CD4-positive, alpha-beta T cell treated with Interleukin-15 for 1 hour (primary cell): Measurements from ENCODE around the gene SSH2.

Source experiments
- DNase-seq: peaks from one replicate; pipeline ENCODE4 v3.0.0-alpha.2; 2020

SSH2 gene

DNA sequence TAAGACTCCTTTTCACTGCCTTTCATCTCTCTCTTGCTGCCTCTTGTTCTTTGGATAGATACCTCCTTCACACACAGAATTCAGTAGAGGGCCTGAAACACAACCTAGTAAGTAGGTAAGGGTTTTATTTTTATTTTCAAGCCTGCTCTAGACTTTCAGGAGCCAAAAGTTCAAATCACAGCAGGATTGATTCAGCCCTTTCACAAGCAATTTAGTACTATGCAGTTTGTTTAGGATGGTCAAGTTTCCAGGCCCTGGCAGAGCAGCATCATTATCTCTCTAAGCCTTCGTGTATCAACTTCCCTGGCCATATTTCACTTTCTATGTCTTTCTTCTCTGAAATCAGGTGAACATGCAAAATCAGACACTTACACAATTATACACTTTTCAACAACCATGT, 158.5 kb downstream of the SSH2 start:
- no peak for DNase-seq

- DNase-seq: no peak
Observed at GRCh38 chr17:29769225-29769624, 160.8 kb downstream of the SSH2 start.

DNA sequence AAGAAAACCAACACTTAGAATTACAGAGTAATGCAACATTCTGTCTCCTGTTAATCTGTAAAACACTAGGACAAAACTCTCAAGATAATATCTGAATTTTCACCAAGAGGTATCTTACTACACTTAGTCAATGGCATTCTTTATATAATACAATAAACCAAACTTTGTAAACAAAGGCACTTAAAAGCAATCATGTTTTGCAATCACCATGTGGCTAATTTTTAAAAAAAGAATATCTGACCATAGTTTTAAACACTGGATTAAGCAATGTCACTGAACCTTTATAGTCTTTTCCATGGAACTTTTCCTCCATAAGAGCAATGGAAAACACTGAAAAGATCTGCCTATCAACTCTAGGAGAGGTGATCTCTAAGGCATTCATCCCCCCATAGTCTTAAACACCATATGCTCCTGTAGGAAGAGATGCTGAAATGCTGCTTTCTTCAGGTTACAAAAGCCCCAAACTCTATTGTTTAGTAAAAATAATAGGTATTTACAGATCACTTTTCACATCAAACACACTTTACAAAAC, 163.2 kb downstream of the SSH2 start:
- DNase-seq: no peak

DNA sequence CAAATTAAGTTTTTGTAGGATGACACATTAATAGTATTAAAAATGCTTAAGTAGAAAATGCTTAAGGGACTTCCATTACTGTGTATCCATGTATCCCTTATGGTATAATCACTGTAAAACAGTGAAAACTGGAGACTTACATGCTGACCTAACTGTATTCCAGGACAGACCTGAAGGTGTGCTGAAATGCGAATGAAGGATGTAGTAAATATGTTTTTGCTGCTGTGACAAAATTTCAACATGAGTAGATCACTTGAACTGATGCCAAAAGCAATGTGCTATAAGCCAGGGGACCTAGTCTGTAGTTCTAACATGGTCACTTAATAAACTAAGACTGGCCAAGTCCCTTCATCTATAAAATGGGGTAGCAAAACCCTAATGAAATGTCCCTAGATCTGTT, 165.3 kb downstream of the SSH2 start:
- DNase-seq: no peak

GRCh38 chr17:29764217-29764616, 165.8 kb downstream of the SSH2 start:
- no peak for DNase-seq

DNA sequence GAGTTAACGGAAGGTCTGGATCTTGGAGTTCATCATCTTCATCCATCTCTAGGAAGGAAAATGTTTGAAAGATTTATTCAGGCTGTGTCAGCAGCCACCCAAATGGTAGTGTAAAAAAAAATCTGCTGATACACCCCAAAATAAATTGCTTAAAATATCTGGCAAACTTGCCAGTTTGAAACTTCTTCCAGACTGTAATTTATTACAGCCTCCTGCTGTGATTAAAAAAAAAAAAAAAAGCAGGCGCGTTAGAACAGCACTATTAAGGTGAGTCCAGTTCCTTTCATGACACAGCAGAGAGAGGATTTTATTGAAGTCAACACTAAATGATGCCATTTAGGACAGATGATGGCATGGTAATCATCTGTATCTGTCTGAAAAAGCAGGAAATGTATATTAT, 166.8 kb downstream of the SSH2 start:
- no peak for DNase-seq

DNA sequence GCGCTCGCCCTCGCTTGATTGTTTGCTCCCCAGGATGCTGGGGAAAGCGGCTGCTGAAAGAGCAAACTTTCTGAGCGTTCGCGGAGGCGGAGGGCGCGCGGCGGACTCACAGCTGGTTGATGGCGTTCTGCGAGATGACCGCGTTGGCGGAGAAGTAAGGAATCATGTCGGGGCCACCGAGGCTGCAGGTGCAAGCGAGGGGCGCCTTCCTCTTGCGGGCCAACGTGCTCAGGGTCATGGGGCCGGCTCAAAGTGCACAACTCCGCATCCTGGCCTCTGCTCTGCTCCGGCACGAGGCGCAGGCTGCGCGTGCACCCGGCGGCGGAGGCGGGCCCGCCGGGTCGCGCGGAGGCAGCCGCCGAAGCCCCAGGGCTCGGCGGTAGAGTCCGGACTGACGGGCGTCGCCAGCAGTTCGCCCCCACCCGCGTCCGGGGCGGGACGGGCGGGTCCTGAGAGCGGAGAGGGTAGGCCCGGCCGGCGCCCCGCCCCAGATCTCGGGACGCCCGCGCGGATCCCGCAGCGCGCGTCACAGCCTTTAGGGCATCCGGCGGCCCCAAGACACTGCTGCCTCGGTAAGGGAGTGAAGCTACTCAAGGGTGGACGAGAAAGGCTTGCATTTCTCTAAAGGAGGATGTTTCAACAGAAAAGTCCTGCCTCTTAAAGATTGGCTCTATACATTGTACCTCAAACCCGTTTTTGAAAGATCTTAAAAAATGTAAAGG, 168.8 kb downstream of the SSH2 start:
- peak; percentile 94 for DNase-seq

GRCh38 chr17:29760279-29761039, 169.6 kb downstream of the SSH2 start:
- DNase-seq: peak; percentile 69

DNA sequence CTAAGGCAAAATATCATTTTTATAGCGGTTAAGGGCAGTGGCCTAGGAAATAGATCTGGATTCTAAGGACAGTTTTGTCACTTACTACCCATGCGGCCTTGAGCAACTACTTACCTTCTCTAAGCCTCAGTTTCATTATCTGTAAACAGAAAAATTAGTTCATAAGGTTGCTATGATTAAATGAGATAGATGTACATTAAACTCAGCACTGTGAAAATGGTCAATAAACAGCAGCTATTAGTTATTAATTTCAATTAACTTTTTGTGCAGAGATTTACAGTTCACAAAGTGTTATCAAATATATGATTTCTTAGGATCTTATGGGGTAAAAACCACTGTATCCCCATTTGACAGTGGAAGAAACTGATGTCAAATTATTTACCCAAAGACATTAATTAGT, 171.8 kb downstream of the SSH2 start:
- DNase-seq: no peak

- peak; percentile 23 for DNase-seq
Observed at GRCh38 chr17:29757788-29758187, 172.2 kb downstream of the SSH2 start.

GRCh38 chr17:29753845-29754439, 176.1 kb downstream of the SSH2 start:
- DNase-seq: no peak

DNA sequence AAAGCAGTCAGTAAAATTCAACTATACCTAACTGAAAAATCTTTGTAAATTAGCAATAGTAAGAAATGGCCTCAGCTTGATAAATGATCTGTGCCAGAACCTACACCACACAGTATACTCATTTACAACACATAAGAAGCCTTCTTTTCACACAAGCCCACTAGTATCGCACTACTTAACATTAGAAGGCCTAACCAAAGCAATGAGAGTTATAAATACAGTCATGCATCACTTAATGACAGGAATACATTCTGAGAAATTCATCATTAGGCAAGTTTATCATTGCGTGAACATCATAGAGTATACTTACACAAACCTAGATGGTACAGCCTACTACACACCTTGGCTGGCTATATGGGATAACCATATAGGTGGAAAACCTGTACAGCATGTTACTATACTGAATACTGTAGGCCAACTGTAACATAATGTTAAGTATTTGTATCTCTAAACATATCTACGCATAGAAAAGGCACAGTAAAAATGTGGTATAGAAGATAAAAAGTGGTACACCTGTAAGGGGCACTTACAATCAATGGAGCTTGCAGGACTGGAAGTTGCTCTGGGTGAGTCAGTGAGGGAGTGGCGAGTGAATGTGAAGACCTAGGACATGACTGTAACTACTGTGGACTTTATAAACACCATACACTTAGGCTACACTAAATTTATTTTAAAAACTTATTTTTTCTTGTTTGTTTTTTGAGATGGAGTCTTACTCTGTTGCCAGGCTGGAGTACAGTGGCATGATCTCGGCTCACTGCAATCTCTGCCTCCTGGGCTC, 180.8 kb downstream of the SSH2 start:
- no peak for DNase-seq

DNA sequence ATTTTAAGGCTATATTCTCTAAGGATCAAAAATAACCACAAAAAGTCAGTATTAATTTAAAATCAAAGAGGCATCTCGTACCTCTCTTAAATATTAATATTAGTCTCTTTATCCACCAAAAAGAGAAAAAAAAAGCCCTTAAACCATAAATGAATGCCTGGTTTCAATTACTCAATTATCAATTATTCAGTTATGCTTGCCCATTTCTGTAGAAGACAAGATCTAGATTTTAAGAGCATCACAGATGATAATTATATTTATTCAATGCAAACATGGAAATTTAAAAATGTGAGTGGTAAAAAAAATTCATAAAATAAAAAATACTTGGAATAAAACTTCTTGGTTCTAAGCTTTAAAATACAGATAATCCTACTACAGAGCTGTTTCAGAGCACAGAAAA, 181.6 kb downstream of the SSH2 start:
- DNase-seq: no peak

DNA sequence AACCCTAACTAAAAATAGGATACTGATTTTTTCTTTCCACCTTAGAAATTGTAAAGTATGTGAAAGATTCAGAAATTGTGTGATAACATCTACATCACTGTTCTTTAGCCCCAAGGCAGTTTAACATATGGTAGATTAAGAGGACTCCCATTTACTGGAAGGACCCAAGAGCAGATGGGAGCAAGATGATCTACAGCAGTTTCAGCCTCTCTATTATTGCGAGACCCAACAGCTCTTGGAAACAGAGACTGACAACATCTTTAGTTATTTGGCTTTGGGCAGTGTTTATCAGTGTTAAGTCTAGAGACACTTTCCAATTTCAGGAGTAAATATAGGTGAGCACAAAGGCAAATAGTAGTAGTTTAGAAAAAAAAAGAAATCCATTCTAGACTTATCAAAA, 182.4 kb downstream of the SSH2 start:
- DNase-seq: no peak

- no peak for DNase-seq
Observed at GRCh38 chr17:29746669-29747068, 183.4 kb downstream of the SSH2 start.

DNA sequence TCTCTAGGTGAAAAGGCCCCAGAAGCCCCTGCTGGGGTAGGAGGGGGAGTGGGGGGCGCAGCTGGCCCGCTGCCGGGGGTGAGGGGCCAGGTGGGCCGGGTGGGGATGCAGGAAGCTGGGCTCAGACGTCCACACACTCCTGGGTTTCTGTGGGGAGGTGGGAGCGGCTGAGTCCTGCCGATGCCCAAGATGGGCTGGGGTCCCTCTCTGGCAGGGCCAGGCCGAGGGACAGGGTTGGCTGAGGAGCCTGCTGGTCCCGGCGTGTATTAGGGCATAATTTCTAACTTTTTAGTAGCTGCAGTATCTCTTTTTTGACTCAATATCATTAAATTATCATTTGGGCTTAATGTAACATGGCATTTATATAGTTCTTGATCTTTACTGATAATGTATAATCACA, 185.9 kb downstream of the SSH2 start:
- no peak for DNase-seq

DNA sequence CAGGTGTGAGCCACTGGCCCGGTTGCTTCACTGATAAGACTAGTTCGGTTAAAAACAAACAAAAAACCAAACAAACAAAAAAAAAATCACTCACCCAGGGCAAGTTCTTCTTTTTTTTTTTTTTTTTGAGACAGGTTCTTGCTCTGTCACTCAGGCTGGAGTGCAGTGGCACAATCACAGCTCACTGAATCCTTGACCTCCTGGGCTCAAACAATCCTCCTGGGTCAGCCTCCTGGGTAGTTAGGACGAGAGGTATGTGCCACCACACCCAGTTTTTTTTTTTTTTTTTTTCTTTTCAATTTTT, 187.9 kb downstream of the SSH2 start:
- DNase-seq: no peak

DNA sequence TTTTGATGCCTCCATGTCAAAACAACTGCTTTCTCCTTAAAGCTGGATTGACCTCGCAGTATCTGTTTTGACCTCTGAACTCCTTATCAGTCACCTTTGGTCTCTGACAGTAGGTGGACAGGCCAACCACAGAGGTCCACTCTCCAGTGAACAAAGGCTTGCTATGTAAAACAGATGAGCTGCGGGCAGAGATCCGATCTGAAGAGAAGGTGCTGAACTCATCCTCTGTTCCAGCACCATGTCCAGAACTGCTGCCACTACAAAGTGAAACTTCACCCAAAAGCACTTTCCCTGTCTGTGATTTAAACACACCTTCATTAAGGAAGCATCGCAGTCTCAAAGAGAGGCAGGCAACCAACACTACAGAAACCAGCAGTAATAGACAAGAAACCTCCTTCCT, 190.0 kb downstream of the SSH2 start:
- DNase-seq: no peak

DNA sequence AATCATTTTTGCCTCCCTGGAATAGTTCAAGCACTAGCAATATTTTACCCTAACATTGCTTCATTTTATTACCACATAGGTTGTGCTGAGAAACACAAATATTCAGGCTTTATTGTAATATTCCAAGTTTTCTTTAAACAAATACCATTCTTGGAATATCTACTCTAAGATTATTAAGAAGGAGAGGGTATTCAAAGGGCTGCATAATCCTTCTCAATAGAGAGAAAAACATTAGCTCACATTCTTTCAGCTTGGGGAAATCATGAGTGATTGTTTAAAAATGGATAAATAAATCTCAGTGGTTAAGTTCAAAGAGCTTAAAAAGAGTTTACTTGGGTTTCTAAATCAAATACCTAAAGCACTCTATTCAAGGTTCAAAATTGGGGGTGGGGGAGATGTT, 195.4 kb downstream of the SSH2 start:
- no peak for DNase-seq

DNA sequence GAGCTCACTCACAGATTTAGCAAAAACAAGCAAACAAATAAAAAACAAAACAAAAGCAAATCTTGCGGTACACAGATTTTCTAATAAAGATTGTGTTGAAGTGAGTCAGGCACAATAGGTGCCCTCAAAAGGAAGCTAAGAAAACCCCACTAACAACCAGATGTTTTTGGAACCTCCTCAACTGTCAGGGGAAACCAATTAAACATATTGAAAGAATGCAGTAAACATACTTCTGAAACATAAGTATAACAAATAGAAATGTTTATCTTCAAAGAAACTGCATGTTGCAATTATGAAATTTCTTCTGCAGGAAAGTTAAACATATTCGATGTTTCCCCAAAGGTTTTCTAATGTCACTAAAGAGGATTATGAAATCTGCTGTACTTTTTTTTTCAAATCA, 196.9 kb downstream of the SSH2 start:
- no peak for DNase-seq

DNA sequence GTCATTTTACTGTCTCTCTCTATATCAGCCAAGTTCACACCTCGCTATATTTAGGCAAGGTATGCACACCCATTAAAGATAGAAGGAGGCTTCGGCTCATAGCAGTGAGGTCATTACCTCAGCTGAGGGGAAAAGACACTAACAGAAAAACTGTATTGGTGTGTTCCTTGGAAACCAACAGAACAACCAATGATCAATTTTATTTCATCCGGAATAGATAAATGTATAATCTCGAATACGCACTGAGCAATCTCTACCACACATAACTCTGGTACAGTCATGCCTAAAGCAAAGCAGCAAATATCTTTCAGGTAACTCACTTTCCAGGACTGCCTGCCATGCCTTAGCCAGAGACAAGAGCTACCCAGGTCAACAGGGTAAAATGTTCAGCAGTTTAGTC, 197.4 kb downstream of the SSH2 start:
- no peak for DNase-seq

DNA sequence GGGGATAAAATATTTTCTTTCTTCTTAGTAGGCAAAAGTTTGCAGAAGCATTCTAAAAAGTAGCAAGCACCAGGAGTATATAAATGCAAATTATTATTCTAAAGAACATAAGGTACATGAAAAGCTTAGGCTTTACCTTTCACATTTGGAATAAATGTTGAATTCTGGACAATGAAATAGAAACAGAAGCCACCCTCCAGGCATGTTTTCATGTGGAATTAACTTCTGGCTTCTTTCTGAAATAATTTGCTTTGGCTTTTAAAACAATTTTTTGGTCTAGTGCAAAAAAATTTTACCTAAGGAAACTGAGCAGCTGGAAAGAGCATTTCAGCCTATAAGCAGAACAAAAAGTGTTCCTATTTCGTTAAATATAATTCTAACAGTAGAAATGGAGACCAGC, 197.8 kb downstream of the SSH2 start:
- DNase-seq: no peak

GRCh38 chr17:29731589-29731929, 198.5 kb downstream of the SSH2 start:
- DNase-seq: no peak

GRCh38 chr17:29728490-29728889, 201.5 kb downstream of the SSH2 start:
- DNase-seq: no peak
